Left lung (tissue), 10 donors: ENCODE data around the gene TRIM9. TPM values are rescaled to one million over a fixed set of nuclear protein-coding genes. Genes with fewer than 3 reads are reported as not detected.

Experiments
- ATAC-seq: fragments of 200-7000 bp; cut with Tn5 transposase; one replicate; pipeline ENCODE4 v1.9.1; 2020; ENCODE audit warnings: moderate library complexity
- DNase-seq, 4 donors: peaks; one replicate each; pipeline ENCODE4 v3.0.0-alpha.2; 2013 to 2020
- H3K27ac ChIP-seq, 2 donors: fragments of 200-600 bp; sonication (generic) in 1 of 2; one replicate each; pipeline versions ENCODE4 v1.5.0 to v1.8.0; 2020 to 2021
- H3K27me3 ChIP-seq, 2 donors: fragments of 200-600 bp; sonication (generic) in 1 of 2; one replicate each; pipeline versions ENCODE4 v1.5.0 to v1.8.0; 2020 to 2021
- H3K36me3 ChIP-seq, 2 donors: fragments of 200-600 bp; sonication (generic) in 1 of 2; one replicate each; pipeline versions ENCODE4 v1.5.0 to v1.8.0; 2020 to 2021
- H3K4me1 ChIP-seq, 2 donors: fragments of 200-600 bp; one replicate each; pipeline ENCODE4 v1.8.0; 2021
- H3K4me3 ChIP-seq, 2 donors: fragments of 200-600 bp; sonication (generic) in 1 of 2; one replicate each; pipeline versions ENCODE4 v1.5.0 to v1.8.0; 2020 to 2021; ENCODE audit warnings: mild to moderate bottlenecking in 1 of 2
- H3K9me3 ChIP-seq, 2 donors: fragments of 200-600 bp; sonication (generic) in 1 of 2; one replicate each; pipeline versions ENCODE4 v1.5.0 to v1.8.0; 2020 to 2021
- CTCF ChIP-seq, 2 donors: fragments of 200-600 bp; sonication (generic) in 1 of 2; IDR thresholded peaks; one replicate each; pipeline versions ENCODE4 v1.5.0 to v1.8.0; 2021; ENCODE audit warnings: antibody characterized with exemption in 2 of 2
- intact Hi-C, 2 donors: fragments of 100-400 bp; cut with DNase I; formaldehyde crosslinking; loops; one replicate each; pipeline versions ENCODE4 v1.11.2 to v1.14.2; 2022
- polyA plus RNA-seq, 6 donors: library from polyadenylated mRNA; unstranded; fragments of 120-200 nt; gene quantifications; one replicate each; pipeline ENCODE4 v1.2.1, GENCODE V29; 2013; ENCODE audit not compliant: insufficient read length in 6 of 6
- total RNA-seq, 2 donors: library from RNA; stranded (reverse); fragmentation: NEBNext Ultra II Directional; extraction: Animal tissue kit (Norgen Biotek cat#: 25700); gene quantifications; one replicate each; pipeline ENCODE4 v1.2.1, GENCODE V29; 2021
- donor health status: DM: no; HTN: yes; CAD: no.
- donor health status: DM: no; HTN: no; CAD: no.

Gene TRIM9
- total and polyA plus RNA-seq, 8 donors: 0.47 to 1.4 (median 1.0) TPM

GRCh38 chr14:50931559-50931958 is 163.3 kb downstream of the TRIM9 start:
- Histone ChIP-seq H3K27me3 (no peaks in the 10 kb centered on the region), H3K36me3 (peaks cover 0 to 29% of the 10 kb centered on the region in 2 donors), H3K4me3 (no peak overlapping the region), H3K4me1 (peaks cover 0 to 25% of the 10 kb centered on the region in 2 donors), H3K27ac (no peak overlapping the region), H3K9me3 (no peaks in the 10 kb centered on the region)
- no peak for TF ChIP-seq CTCF (IDR thresholded peaks at IDR 0.05)
- intact Hi-C loops: no loop called here
- ATAC-seq (no peak), DNase-seq (no peak)

- ATAC-seq (no peak), DNase-seq (no peak)
- no peak for TF ChIP-seq CTCF (IDR thresholded peaks at IDR 0.05)
- Histone ChIP-seq H3K27ac (no peak overlapping the region), H3K4me1 (peaks cover 0 to 36% of the 10 kb centered on the region in 2 donors), H3K36me3 (peaks cover 0 to 21% of the 10 kb centered on the region in 2 donors), H3K4me3 (no peak overlapping the region), H3K9me3 (no peaks in the 10 kb centered on the region), H3K27me3 (no peaks in the 10 kb centered on the region)
- intact Hi-C loops: no loop called here
Measured at GRCh38 chr14:50929506-50929905, 165.4 kb downstream of the TRIM9 start.

GRCh38 chr14:50928002-50928635 is 166.8 kb downstream of the TRIM9 start:
- intact Hi-C loops: no loop called here
- ATAC-seq: peak; percentile 83
- DNase-seq: peak in 1 of 4 donors; percentile 52
- Histone ChIP-seq H3K36me3 (peaks cover 0 to 29% of the 10 kb centered on the region in 2 donors), H3K9me3 (no peaks in the 10 kb centered on the region), H3K27me3 (no peaks in the 10 kb centered on the region), H3K4me3 (no peak overlapping the region), H3K4me1 (peaks cover 0 to 36% of the 10 kb centered on the region in 2 donors), H3K27ac (peak overlapping the region in 1 of 2 donors; percentile 80)
- no peak for TF ChIP-seq CTCF (IDR thresholded peaks at IDR 0.05)

GRCh38 chr14:50926851-50927386 is 168.0 kb downstream of the TRIM9 start:
- ATAC-seq: peak; percentile 58
- H3K4me1 ChIP-seq: peaks cover 0 to 36% of the 10 kb centered on the region in 2 donors
- no peak for DNase-seq
- H3K36me3 ChIP-seq: peaks cover 0 to 40% of the 10 kb centered on the region in 2 donors
- intact Hi-C loops: no loop called here
- H3K4me3 ChIP-seq: no peak overlapping the region
- no peak for TF ChIP-seq CTCF (IDR thresholded peaks at IDR 0.05)
- H3K9me3 ChIP-seq: no peaks in the 10 kb centered on the region
- no peaks in the 10 kb centered on the region for H3K27me3 ChIP-seq
- H3K27ac ChIP-seq: peak overlapping the region; percentile 26 to 80

Other genes starting within 250 kb of the TRIM9 start
- not detected for gene ABHD12B, start 223.1 kb downstream of the TRIM9 start, total RNA-seq
- gene ABHD12B, start 223.1 kb downstream of the TRIM9 start, polyA plus RNA-seq: 1 to 10 TPM in 3 of 6 donors, under 1 TPM in 3; 0.68 to 1.4 (median 1.0) TPM
- 10 to 100 TPM; 48.8 to 85.4 TPM for gene PYGL, start 150.6 kb downstream of the TRIM9 start, total RNA-seq
- gene PYGL, start 150.6 kb downstream of the TRIM9 start, polyA plus RNA-seq: 10 to 100 TPM; 16.2 to 22.4 (median 18.3) TPM
- gene TMX1, start 145.1 kb upstream of the TRIM9 start, total RNA-seq: 10 to 100 TPM; 32.7 to 49.2 TPM
- gene TMX1, start 145.1 kb upstream of the TRIM9 start, polyA plus RNA-seq: 10 to 100 TPM; 43.4 to 55.7 (median 50.3) TPM